Tibial artery (tissue), 4 donors: ENCODE measurements around the gene SMAD3.

ENCODE experiments used
- DNase-seq, 2 donors: peaks; one replicate each; pipeline ENCODE4 v3.0.0-alpha.2; 2019
- H3K27ac ChIP-seq, 2 donors: fragments of 200-600 bp; sonication (generic) in 1 of 2; 1 replicate in 1 of 2; 2 replicates in 1 of 2; pipeline ENCODE4 v1.5.1; 2018 to 2019; ENCODE audit warnings: mild to moderate bottlenecking in 1 of 2
- H3K27me3 ChIP-seq, 2 donors: fragments of 200-600 bp; sonication (generic) in 1 of 2; one replicate each; pipeline versions ENCODE4 v1.5.1 to v1.6.0; 2016 to 2019
- H3K36me3 ChIP-seq, 3 donors: fragments of 200-600 bp; sonication (generic) in 2 of 3; one replicate each; pipeline ENCODE4 v1.5.1; 2016 to 2019; ENCODE audit warnings: mild to moderate bottlenecking in 2 of 3
- H3K4me1 ChIP-seq, 4 donors: fragments of 200-600 bp; sonication (generic) in 2 of 4; 1 replicate in 3 of 4; 2 replicates in 1 of 4; pipeline ENCODE4 v1.5.1; 2016 to 2019
- H3K4me3 ChIP-seq, 2 donors: fragments of 200-600 bp; sonication (generic) in 1 of 2; 1 replicate in 1 of 2; 2 replicates in 1 of 2; pipeline ENCODE4 v1.5.1; 2018 to 2019; ENCODE audit warnings: mild to moderate bottlenecking in 2 of 2
- H3K9me3 ChIP-seq, 3 donors: fragments of 200-600 bp; sonication (generic) in 1 of 3; one replicate each; pipeline ENCODE4 v1.5.1; 2016 to 2019
- intact Hi-C: fragments of 100-400 bp; cut with DNase I; formaldehyde crosslinking; loops from one replicate; pipeline ENCODE4 v1.15.0; 2023; ENCODE audit warnings: low total_unique reads
- TF ChIP-seq, protein P1 (sequence below), 2 experiments: fragments of 200-600 bp in 1 of 2; fragments of 450-650 bp in 1 of 2; IDR thresholded peaks; one replicate each; pipeline ENCODE4 v1.5.1; 2017 to 2019; ENCODE audit warnings: antibody characterized with exemption in 2 of 2, mild to moderate bottlenecking in 1 of 2, moderate library complexity in 1 of 2

The SMAD3 gene

DNA sequence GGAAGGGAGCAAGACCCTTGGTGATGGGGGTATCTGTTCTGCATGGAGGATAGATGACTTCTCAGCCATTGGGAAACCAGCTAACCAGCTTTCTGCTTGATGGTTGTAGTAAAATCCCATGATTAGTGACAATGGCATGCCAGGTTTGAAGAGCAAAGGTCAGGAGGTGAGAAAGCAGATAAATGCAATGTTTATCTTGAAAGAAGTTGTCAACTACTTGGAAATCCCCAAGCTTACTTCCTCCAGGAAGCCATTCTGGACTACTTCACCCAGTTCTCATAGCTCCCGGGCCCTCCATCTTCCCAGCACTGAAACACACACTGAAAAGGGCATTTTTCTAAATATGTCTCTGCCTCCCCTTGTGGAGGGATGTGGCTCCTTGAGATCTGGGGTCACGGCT is 51.3 kb downstream of the SMAD3 start:
- Histone ChIP-seq H3K4me3 (no peak overlapping the region), H3K36me3 (no peaks in the 10 kb centered on the region), H3K27me3 (no peaks in the 10 kb centered on the region), H3K4me1 (peaks cover 0 to 66% (median 47%) of the 10 kb centered on the region in 4 donors), H3K27ac (no peak overlapping the region), H3K9me3 (no peaks in the 10 kb centered on the region)
- intact Hi-C loops = loop anchor here (10.0 kb wide), 1 partner anchor 52 kb away; the partner anchor contains the start of gene SMAD3
- TF ChIP-seq, protein P1, sequence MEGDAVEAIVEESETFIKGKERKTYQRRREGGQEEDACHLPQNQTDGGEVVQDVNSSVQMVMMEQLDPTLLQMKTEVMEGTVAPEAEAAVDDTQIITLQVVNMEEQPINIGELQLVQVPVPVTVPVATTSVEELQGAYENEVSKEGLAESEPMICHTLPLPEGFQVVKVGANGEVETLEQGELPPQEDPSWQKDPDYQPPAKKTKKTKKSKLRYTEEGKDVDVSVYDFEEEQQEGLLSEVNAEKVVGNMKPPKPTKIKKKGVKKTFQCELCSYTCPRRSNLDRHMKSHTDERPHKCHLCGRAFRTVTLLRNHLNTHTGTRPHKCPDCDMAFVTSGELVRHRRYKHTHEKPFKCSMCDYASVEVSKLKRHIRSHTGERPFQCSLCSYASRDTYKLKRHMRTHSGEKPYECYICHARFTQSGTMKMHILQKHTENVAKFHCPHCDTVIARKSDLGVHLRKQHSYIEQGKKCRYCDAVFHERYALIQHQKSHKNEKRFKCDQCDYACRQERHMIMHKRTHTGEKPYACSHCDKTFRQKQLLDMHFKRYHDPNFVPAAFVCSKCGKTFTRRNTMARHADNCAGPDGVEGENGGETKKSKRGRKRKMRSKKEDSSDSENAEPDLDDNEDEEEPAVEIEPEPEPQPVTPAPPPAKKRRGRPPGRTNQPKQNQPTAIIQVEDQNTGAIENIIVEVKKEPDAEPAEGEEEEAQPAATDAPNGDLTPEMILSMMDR (IDR thresholded peaks at IDR 0.05) = no peak
- no peak for DNase-seq

DNA sequence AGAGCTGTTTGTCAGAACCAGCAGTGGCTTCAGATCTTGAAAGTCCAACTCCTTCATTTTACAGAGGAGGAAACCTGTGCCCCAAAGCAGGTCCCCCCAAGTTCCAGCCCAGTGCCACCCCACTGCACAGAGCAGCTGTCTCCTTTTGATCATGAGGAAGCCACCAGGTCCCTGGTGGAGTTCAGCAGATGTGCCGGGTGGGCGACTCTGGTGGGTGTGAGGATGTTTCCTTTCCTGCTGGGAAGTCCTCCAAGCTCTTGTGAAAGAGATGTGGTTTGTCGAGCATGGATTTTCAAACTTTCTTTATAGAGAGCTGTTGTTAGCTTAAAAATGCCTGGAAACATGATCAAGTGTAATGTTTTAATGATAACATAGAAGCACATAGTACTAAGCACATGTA is 52.0 kb downstream of the SMAD3 start:
- no peak overlapping the region for H3K4me3 ChIP-seq
- no peaks in the 10 kb centered on the region for H3K27me3 ChIP-seq
- intact Hi-C loops = loop anchor here (10.0 kb wide), 1 partner anchor 53 kb away; the partner anchor contains the start of gene SMAD3
- DNase-seq = no peak
- no peaks in the 10 kb centered on the region for H3K36me3 ChIP-seq
- no peak overlapping the region for H3K27ac ChIP-seq
- TF ChIP-seq, protein P1 (IDR thresholded peaks at IDR 0.05) = no peak
- peaks cover 0 to 73% (median 54%) of the 10 kb centered on the region in 4 donors for H3K4me1 ChIP-seq
- no peaks in the 10 kb centered on the region for H3K9me3 ChIP-seq

DNA sequence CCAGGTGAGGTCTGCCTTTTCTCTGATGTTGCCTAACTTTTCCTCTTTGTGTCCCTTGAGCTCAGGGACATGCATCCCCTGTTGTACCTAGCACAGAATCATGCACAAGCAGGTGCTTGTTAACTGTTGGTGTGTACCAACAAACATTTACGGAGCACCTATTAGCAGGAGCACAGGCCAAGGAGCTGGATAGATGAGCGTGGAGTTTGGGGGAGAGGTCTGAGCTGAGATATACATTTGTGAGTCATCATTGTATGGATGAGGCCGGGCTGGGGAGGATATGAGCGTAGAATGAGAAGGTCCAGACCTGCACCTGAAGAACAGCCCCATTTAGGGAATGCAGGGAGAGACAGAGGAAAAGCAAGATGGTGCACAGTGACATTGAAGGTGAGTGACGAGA is 53.4 kb downstream of the SMAD3 start:
- Histone ChIP-seq H3K27me3 (no peaks in the 10 kb centered on the region), H3K9me3 (no peaks in the 10 kb centered on the region), H3K4me1 (peaks cover 0 to 73% (median 56%) of the 10 kb centered on the region in 4 donors), H3K27ac (no peak overlapping the region), H3K4me3 (no peak overlapping the region), H3K36me3 (no peaks in the 10 kb centered on the region)
- TF ChIP-seq, protein P1 (IDR thresholded peaks at IDR 0.05) = no peak
- intact Hi-C loops = loop anchor here (10.0 kb wide), 1 partner anchor 54 kb away; the partner anchor contains the start of gene SMAD3
- no peak for DNase-seq

DNA sequence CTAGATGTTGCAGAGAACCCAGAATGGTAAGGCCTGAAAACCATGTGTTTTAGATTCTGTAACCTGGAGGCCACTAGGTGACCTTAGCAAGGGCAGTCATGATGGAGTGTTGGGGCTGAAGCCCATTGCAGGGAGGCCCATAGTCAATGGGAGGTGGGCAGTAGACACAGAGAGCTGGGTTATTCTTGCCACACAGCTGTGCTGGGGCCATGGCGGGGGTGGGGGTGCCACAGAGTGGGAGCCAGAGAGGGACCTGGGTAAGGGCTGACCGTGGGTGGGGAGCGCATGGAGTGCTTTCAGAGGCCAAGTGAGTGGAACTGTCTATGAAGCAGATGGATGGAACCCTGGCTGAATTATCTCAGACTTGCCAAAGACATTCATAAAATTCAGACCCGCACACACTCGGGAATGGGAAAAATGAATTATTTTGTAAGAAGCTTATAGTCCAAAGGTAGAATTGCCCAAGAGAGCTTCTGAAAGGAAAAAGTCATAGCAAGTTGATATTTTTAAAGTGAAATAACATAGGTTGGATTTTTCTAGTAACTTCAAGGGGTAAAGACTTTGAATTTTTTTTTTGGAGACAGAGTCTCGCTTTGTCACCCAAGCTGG is 53.9 kb downstream of the SMAD3 start:
- TF ChIP-seq, protein P1 (IDR thresholded peaks at IDR 0.05) = no peak
- DNase-seq = peak; percentile 16 to 40
- H3K9me3 ChIP-seq = no peaks in the 10 kb centered on the region
- no peaks in the 10 kb centered on the region for H3K36me3 ChIP-seq
- peaks cover 0 to 78% (median 58%) of the 10 kb centered on the region in 4 donors for H3K4me1 ChIP-seq
- H3K4me3 ChIP-seq = no peak overlapping the region
- H3K27me3 ChIP-seq = no peaks in the 10 kb centered on the region
- H3K27ac ChIP-seq = peak overlapping the region in 1 of 2 donors; percentile 66
- intact Hi-C loops = loop anchor here (10.0 kb wide), 1 partner anchor 55 kb away; the partner anchor contains the start of gene SMAD3

DNA sequence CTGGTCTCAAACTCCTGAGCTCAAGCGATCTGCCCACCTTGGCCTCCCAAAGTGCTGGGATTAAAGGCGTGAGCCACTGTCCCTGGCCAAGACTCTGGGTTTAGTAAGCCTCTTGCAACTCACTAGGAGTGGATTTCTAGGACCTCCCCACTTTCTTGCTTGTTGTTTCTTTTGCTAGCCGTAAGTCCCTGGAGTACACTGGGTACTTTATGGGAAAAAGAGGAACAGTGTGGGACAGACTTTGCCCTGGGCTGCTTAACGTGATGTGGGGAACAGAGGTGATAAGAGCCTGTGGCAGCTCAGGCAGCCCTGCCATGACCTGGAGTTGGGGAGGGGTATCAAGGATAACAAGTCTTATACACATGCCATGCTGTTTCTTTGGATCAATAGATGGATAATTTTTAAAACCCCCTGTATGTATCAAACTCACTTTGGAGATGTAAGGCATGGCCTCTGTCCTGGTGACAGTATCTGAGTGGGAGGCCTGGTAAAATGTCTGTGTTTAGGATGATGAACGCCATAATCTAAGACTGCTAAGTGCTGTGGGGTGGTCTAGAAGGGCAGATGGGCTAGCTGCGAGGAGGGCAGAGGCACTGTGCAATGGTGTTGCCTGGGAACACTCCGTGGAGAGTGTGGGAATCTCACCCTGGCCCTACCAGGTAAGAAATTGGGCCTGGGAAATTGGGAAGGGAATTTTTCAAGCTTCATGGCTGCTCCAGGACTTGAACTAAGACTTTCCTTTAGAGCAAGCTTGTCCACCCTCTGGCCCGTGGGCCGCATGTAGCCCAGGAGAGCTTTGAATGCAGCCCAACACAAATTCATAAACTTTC is 54.8 kb downstream of the SMAD3 start:
- H3K4me1 ChIP-seq = peaks cover 0 to 79% (median 59%) of the 10 kb centered on the region in 4 donors
- no peaks in the 10 kb centered on the region for H3K9me3 ChIP-seq
- H3K27me3 ChIP-seq = no peaks in the 10 kb centered on the region
- TF ChIP-seq, protein P1 (IDR thresholded peaks at IDR 0.05) = no peak
- intact Hi-C loops = no loop called here
- DNase-seq = peak in 1 of 2 donors; percentile 56
- H3K4me3 ChIP-seq = peak overlapping the region; percentile 25 to 32
- peak overlapping the region; percentile 66 to 74 for H3K27ac ChIP-seq
- H3K36me3 ChIP-seq = no peaks in the 10 kb centered on the region
